GM12878 (cell line): Measurements from ENCODE around the gene CACNG4. TPM values are rescaled to one million over a fixed set of nuclear protein-coding genes. Genes with fewer than 3 reads are reported as not detected.

Experiments used
- ATF3 ChIP-seq: IDR thresholded peaks from 2 replicates; pipeline ENCODE4 v1.6.1; 2011; ENCODE audit warnings: low read depth, mild to moderate bottlenecking, low read length, moderate library complexity, borderline replicate concordance; ENCODE audit errors: extremely low read depth
- BHLHE40 ChIP-seq, 2 experiments: fragments of 450-650 bp in 1 of 2; IDR thresholded peaks; 2 replicates each; pipeline ENCODE4 v1.6.1; 2011 to 2017; ENCODE audit warnings: low read depth in 2 of 2, borderline replicate concordance in 1 of 2, improper control_type of control experiment in 1 of 2, low read length in 1 of 2, mild to moderate bottlenecking in 1 of 2
- CHD4 ChIP-seq: fragments of 200-600 bp; sonication (generic); IDR thresholded peaks from 2 replicates; pipeline ENCODE4 v1.6.1; 2016; ENCODE audit warnings: mild to moderate bottlenecking
- CREM ChIP-seq: IDR thresholded peaks from 2 replicates; pipeline ENCODE4 v1.6.1; 2014; ENCODE audit warnings: antibody characterized with exemption, low read depth
- CUX1 ChIP-seq: IDR thresholded peaks from 2 replicates; pipeline ENCODE4 v1.6.1; 2012; ENCODE audit warnings: improper control_type of control experiment, low read depth, low read length; ENCODE audit not compliant: insufficient replicate concordance
- E2F8 ChIP-seq: fragments of 450-650 bp; IDR thresholded peaks from 2 replicates; pipeline ENCODE4 v1.6.1; 2018; ENCODE audit warnings: mild to moderate bottlenecking, low read depth, moderate library complexity; ENCODE audit not compliant: partially characterized antibody
- EZH2 ChIP-seq: IDR thresholded peaks from 2 replicates; pipeline ENCODE4 v1.6.1; 2012; ENCODE audit warnings: low read depth, mild to moderate bottlenecking, control low read depth, inconsistent platforms, low read length, borderline replicate concordance; ENCODE audit not compliant: control insufficient read depth
- MXI1 ChIP-seq: fragments of 150-350 bp; IDR thresholded peaks from 2 replicates; pipeline ENCODE4 v1.6.1; 2011; ENCODE audit warnings: low read depth, mild to moderate bottlenecking, inconsistent platforms, low read length, improper control_type of control experiment
- POLR2AphosphoS2 ChIP-seq: IDR thresholded peaks from 2 replicates; pipeline ENCODE4 v1.6.1; 2011; ENCODE audit warnings: low read depth, mild to moderate bottlenecking, low read length, improper control_type of control experiment, moderate library complexity
- POU2F2 ChIP-seq: IDR thresholded peaks from 3 replicates; pipeline ENCODE4 v1.6.1; 2011; ENCODE audit warnings: low read depth, mild to moderate bottlenecking, low read length, borderline replicate concordance
- RELA ChIP-seq: fragments of 450-650 bp; IDR thresholded peaks from 2 replicates; pipeline ENCODE4 v1.8.0; 2014; ENCODE audit warnings: borderline replicate concordance; ENCODE audit not compliant: partially characterized antibody
- SUPT20H ChIP-seq: IDR thresholded peaks from 2 replicates; pipeline ENCODE4 v1.6.1; 2011; ENCODE audit warnings: low read depth, mild to moderate bottlenecking, low read length, moderate library complexity, borderline replicate concordance; ENCODE audit not compliant: control insufficient read depth
- ZBTB4 ChIP-seq: fragments of 450-650 bp; formaldehyde crosslinking; IDR thresholded peaks from 2 replicates; pipeline ENCODE4 v1.4.0; 2022; ENCODE audit warnings: mild to moderate bottlenecking, moderate library complexity
- ZNF384 ChIP-seq: IDR thresholded peaks from 2 replicates; pipeline ENCODE4 v1.6.1; 2012; ENCODE audit warnings: low read depth, mild to moderate bottlenecking, low read length, improper control_type of control experiment, borderline replicate concordance
- ZSCAN29 ChIP-seq: fragments of 450-650 bp; IDR thresholded peaks from 2 replicates; pipeline ENCODE4 v1.6.1; 2017; ENCODE audit warnings: mild to moderate bottlenecking, moderate library complexity
- polyA plus RNA-seq, 11 experiments: library from polyadenylated mRNA; depleted of rRNA in 4 of 11; unstranded in 6 of 11; stranded (reverse) in 5 of 11; fragments of >200 nt; fragmentation: Nextera tagmentation in 4 of 11; fragmentation: Illumina TruSeq in 1 of 11; extraction: Ambion mirVana in 4 of 11; extraction: Trizol in 1 of 11; gene quantifications; 1 replicate in 1 of 11; 2 replicates in 10 of 11; pipeline versions ENCODE4 v1.2.1 to v1.2.3, GENCODE V29; 2011 to 2016; ENCODE audit warnings: inconsistent platforms in 2 of 11, missing spikeins in 2 of 11, low read depth in 1 of 11
- total RNA-seq, 4 experiments: library from RNA; depleted of rRNA in 3 of 4; stranded (reverse); fragments of >200 nt in 3 of 4; fragmentation: Illumina TruSeq in 1 of 4; extraction: Trizol in 1 of 4; gene quantifications; 2 replicates each; pipeline versions ENCODE4 v1.2.1 to v1.2.3, GENCODE V29; 2013 to 2021

Gene CACNG4
- total and polyA plus RNA-seq, 10 of the 15 experiments (the other 5 are each of a cell fraction or from before 2014, with no cell fraction given), result 0.08 TPM; not detected in 8

- TF ChIP-seq CUX1 (no peak), CREM (no peak), SUPT20H (no peak), MXI1 (no peak), ZBTB4 (CRISPR knock-in tag) (no peak), BHLHE40 (IDR thresholded peaks at IDR 0.05; ENCODE audit: borderline replicate concordance in 1 of 2, low read depth in 2 of 2, low read length in 1 of 2) (no peak), E2F8 (no peak), POU2F2 (no peak), ZNF384 (no peak), RELA (no peak), EZH2 (no peak), CHD4 (no peak), POLR2AphosphoS2 (no peak), ZSCAN29 (no peak), ATF3 (no peak)
Observed at GRCh38 chr17:67082107-67082506, 117.6 kb downstream of the CACNG4 start (continued).
